ENCODE measurements around the gene IGBP1. TPM values are rescaled to one million over a fixed set of nuclear protein-coding genes. Genes with fewer than 3 reads are reported as not detected.
"Not testable (repeated sequence)": the region's sequence is repeated elsewhere in the genome, so short reads cannot be mapped to it uniquely, and the experiment has no call there.

Gene IGBP1
- total RNA-seq, 4 donors from 2014 or later = 66.2 to 83.0 (median 72.8) TPM

DNA sequence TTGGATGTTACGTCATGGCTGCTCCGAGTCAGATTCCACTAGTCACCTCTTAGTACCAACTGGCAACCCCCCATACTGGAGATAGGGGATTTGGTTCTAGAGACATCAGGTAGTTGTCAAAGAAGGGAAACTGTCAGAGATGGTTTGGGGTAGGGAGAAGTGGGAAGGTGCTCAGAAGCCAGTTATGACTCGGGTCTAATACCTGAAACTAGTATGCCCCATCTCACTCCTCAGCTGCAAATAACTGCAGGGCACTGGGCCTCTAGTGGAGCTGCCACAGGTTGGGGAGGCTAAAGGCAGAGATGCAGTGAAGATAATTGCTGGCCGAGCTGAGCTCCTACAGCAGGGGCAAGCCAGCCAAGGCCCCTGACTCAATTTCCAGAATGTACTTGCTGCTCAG is 41.0 kb upstream of the IGBP1 start:
- no peak for TF ChIP-seq CTCF (IDR thresholded peaks at IDR 0.05)
- no peak for TF ChIP-seq POLR2A (IDR thresholded peaks at IDR 0.05)
- no peak for DNase-seq
- Histone ChIP-seq H3K4me1 (no peaks in the 10 kb centered on the region), H3K4me3 (no peak overlapping the region), H3K9me3 (no peaks in the 10 kb centered on the region), H3K27me3 (no peaks in the 10 kb centered on the region), H3K36me3 (no peaks in the 10 kb centered on the region), H3K27ac (no peak overlapping the region)

DNA sequence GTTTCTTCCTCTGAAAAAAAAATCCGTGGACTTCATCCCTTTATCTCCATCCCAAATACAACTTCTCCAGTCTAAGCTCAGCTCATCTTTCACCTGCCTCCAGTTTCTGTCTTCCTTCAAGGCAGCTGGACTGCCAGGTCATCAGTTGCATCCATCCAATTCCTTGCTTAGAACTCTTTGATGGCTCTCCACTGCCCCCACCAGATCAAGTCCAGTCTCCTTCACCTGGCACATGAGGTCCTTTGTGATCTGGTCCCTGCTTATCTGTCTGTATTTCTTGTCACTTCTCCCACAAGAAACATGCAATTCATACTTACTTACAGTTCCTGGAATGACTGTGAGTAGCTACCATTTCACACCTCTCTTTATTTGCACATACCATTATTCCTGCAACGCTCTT is 37.2 kb upstream of the IGBP1 start:
- H3K27ac ChIP-seq = no peak overlapping the region
- H3K4me1 ChIP-seq = no peaks in the 10 kb centered on the region
- DNase-seq = no peak
- H3K4me3 ChIP-seq = no peak overlapping the region
- TF ChIP-seq CTCF (IDR thresholded peaks at IDR 0.05) (no peak), POLR2A (IDR thresholded peaks at IDR 0.05) (no peak)
- no peaks in the 10 kb centered on the region for H3K27me3 ChIP-seq
- no peaks in the 10 kb centered on the region for H3K36me3 ChIP-seq
- no peaks in the 10 kb centered on the region for H3K9me3 ChIP-seq

GRCh38 chrX:70105229-70105628 is 28.0 kb upstream of the IGBP1 start:
- H3K36me3 ChIP-seq = no peaks in the 10 kb centered on the region
- no peak for DNase-seq
- H3K27me3 ChIP-seq = no peaks in the 10 kb centered on the region
- no peak overlapping the region for H3K4me3 ChIP-seq
- no peaks in the 10 kb centered on the region for H3K4me1 ChIP-seq
- no peaks in the 10 kb centered on the region for H3K9me3 ChIP-seq
- TF ChIP-seq POLR2A (IDR thresholded peaks at IDR 0.05) = no peak
- TF ChIP-seq CTCF (IDR thresholded peaks at IDR 0.05) = no peak
- no peak overlapping the region for H3K27ac ChIP-seq

GRCh38 chrX:70111436-70112026 is 21.7 kb upstream of the IGBP1 start:
- not testable (repeated sequence) for H3K36me3 ChIP-seq, H3K4me1 ChIP-seq

GRCh38 chrX:70117738-70118137 is 15.5 kb upstream of the IGBP1 start:
- H3K4me1 ChIP-seq = no peaks in the 10 kb centered on the region
- no peak for TF ChIP-seq CTCF (IDR thresholded peaks at IDR 0.05)
- no peak for TF ChIP-seq POLR2A (IDR thresholded peaks at IDR 0.05)
- H3K36me3 ChIP-seq = no peaks in the 10 kb centered on the region
- H3K27me3 ChIP-seq = no peaks in the 10 kb centered on the region
- no peak overlapping the region for H3K27ac ChIP-seq
- no peak for DNase-seq
- no peak overlapping the region for H3K4me3 ChIP-seq
- H3K9me3 ChIP-seq = no peaks in the 10 kb centered on the region

More at GRCh38 chrX:70111436-70112026, 21.7 kb upstream of the IGBP1 start:
- not testable (repeated sequence) for DNase-seq, H3K27ac ChIP-seq, H3K9me3 ChIP-seq, H3K4me3 ChIP-seq, H3K27me3 ChIP-seq

DNA sequence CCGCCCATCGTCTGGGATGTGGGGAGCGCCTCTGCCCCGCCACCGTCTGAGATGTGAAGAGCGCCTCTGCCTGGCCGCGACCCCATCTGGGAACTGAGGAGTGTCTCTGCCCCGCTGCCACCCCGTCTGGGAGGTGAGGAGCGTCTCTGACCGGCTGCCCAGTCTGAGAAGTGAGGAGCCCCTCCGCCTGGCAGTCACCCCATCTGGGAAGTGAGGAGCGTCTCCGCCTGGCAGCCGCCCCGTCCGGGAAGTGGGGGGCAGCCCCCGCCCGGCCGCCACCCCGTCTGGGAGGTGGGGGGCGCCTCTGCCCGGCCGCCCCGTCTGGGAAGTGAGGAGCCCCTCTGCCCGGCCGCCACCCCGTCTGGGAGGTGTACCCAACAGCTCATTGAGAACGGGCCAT is 10.2 kb upstream of the IGBP1 start:
- H3K4me1 ChIP-seq, H3K27ac ChIP-seq, H3K9me3 ChIP-seq, H3K36me3 ChIP-seq, H3K27me3 ChIP-seq, H3K4me3 ChIP-seq, DNase-seq: not testable (repeated sequence)

DNA sequence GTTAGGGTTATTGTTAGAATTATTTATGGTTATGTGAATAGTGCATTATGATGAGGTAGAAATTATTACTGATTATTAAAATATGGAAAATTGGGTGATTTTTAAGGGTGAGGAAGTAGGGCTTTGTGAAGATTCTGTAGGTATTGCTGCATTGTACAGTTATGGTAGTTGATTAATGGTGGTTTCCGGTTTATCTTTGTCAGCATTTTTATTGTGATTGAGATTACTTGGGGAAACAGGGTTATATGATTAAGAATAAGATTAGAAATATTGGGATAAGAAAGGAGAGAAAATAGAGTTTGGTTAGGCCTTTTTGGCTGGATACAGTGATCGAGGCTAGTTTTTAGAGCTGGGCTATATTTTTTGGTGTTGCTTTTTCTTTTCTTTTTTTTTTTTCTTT is 8.6 kb upstream of the IGBP1 start:
- TF ChIP-seq CTCF (IDR thresholded peaks at IDR 0.05) = no peak
- no peak for TF ChIP-seq POLR2A (IDR thresholded peaks at IDR 0.05)

More for the DNA sequence above, 8.6 kb upstream of the IGBP1 start:
- no peak overlapping the region for H3K4me3 ChIP-seq
- no peaks in the 10 kb centered on the region for H3K36me3 ChIP-seq
- no peak overlapping the region for H3K27ac ChIP-seq
- no peaks in the 10 kb centered on the region for H3K9me3 ChIP-seq
- DNase-seq = no peak
- H3K27me3 ChIP-seq = no peaks in the 10 kb centered on the region
- H3K4me1 ChIP-seq = no peaks in the 10 kb centered on the region
